WTC11 (cell line): ENCODE results near the gene REEP3. TPM values are rescaled to one million over a fixed set of nuclear protein-coding genes. Genes with fewer than 3 reads are reported as not detected.

ENCODE experiments used
- ATAC-seq: fragments of 200-7000 bp; cut with Tn5 transposase; 2 replicates; pipeline ENCODE4 v1.10.0; 2021; ENCODE audit warnings: mild to moderate bottlenecking, moderate library complexity
- CTCF ChIA-PET: fragments of 300-600 bp; sonication (Branson Sonifier 250); formaldehyde crosslinking; loops from one replicate; lab custom pipeline; 2021; ENCODE audit warnings: antibody characterized with exemption; lab: Charles Lee
- POLR2A ChIA-PET: fragments of 350-600 bp; sonication (Branson Sonifier 250); formaldehyde crosslinking; loops from one replicate; lab custom pipeline; 2021; ENCODE audit warnings: antibody characterized with exemption; lab: Charles Lee
- DNase-seq: peaks from one replicate; pipeline ENCODE4 v3.0.0; 2021; ENCODE audit warnings: low spot score
- H3K27ac Mint-ChIP-seq: 2 replicates; pipeline ENCODE4 v1.8.0; 2021; ENCODE audit warnings: mixed read lengths
- H3K27me3 Mint-ChIP-seq: 2 replicates; pipeline ENCODE4 v1.8.0; 2021; ENCODE audit warnings: low read depth, mild to moderate bottlenecking, moderate library complexity, mixed read lengths
- H3K36me3 Mint-ChIP-seq: 2 replicates; pipeline ENCODE4 v1.8.0; 2021; ENCODE audit warnings: mixed read lengths
- H3K4me1 Mint-ChIP-seq: 2 replicates; pipeline ENCODE4 v1.8.0; 2022; ENCODE audit warnings: mixed read lengths
- H3K4me3 Mint-ChIP-seq: 2 replicates; pipeline ENCODE4 v1.8.0; 2021; ENCODE audit warnings: mild to moderate bottlenecking, moderate library complexity, mixed read lengths
- H3K9me3 Mint-ChIP-seq: 2 replicates; pipeline ENCODE4 v1.8.0; 2021; ENCODE audit warnings: mixed read lengths
- ATF1 ChIP-seq: sonication (generic); formaldehyde crosslinking; IDR thresholded peaks from 2 replicates; pipeline ENCODE4 v1.8.1; 2023; ENCODE audit warnings: mild to moderate bottlenecking, moderate library complexity, missing genetic modification reagents
- FOXK1 ChIP-seq: sonication (generic); formaldehyde crosslinking; IDR thresholded peaks from 2 replicates; pipeline ENCODE4 v1.8.0; 2022; ENCODE audit warnings: mild to moderate bottlenecking, moderate library complexity, missing genetic modification reagents
- FOXP1 ChIP-seq: sonication (generic); formaldehyde crosslinking; IDR thresholded peaks from 2 replicates; pipeline ENCODE4 v1.8.0; 2022; ENCODE audit warnings: missing genetic modification reagents, mild to moderate bottlenecking, moderate library complexity, borderline replicate concordance
- HMGA2 ChIP-seq: fragments of 250-450 bp; sonication (Bioruptor Pico); IDR thresholded peaks from 2 replicates; pipeline ENCODE4 v1.4.0; 2021; ENCODE audit warnings: mild to moderate bottlenecking, moderate library complexity
- IRF2 ChIP-seq: sonication (generic); formaldehyde crosslinking; IDR thresholded peaks from 2 replicates; pipeline ENCODE4 v1.8.0; 2022; ENCODE audit warnings: low read depth, missing genetic modification reagents, borderline replicate concordance
- MYBL2 ChIP-seq: sonication (generic); formaldehyde crosslinking; IDR thresholded peaks from 2 replicates; pipeline ENCODE4 v1.8.1; 2023; ENCODE audit warnings: mild to moderate bottlenecking, moderate library complexity, missing genetic modification reagents
- NFE2L1 ChIP-seq: sonication (generic); formaldehyde crosslinking; IDR thresholded peaks from 2 replicates; pipeline ENCODE4 v1.8.1; 2023; ENCODE audit warnings: missing genetic modification reagents
- NFYB ChIP-seq: sonication (generic); formaldehyde crosslinking; conservative IDR thresholded peaks from 2 replicates; pipeline ENCODE4 v1.8.0; 2022; ENCODE audit warnings: low read depth, missing genetic modification reagents
- NR1H2 ChIP-seq: sonication (generic); formaldehyde crosslinking; IDR thresholded peaks from 2 replicates; pipeline ENCODE4 v1.9.0; 2021; ENCODE audit warnings: mild to moderate bottlenecking, moderate library complexity, missing genetic modification reagents
- NR3C1 ChIP-seq: sonication (generic); formaldehyde crosslinking; conservative IDR thresholded peaks from 2 replicates; pipeline ENCODE4 v1.8.1; 2023; ENCODE audit warnings: low read depth, mild to moderate bottlenecking, missing genetic modification reagents
- RELA ChIP-seq: sonication (generic); formaldehyde crosslinking; IDR thresholded peaks from 2 replicates; pipeline ENCODE4 v1.8.1; 2022; ENCODE audit warnings: missing genetic modification reagents, mild to moderate bottlenecking, borderline replicate concordance
- SMAD3 ChIP-seq: sonication (generic); formaldehyde crosslinking; IDR thresholded peaks from 2 replicates; pipeline ENCODE4 v1.8.0; 2022; ENCODE audit warnings: missing genetic modification reagents, mild to moderate bottlenecking, borderline replicate concordance
- ZBTB21 ChIP-seq: sonication (generic); formaldehyde crosslinking; IDR thresholded peaks from 2 replicates; pipeline ENCODE4 v1.8.1; 2023; ENCODE audit warnings: mild to moderate bottlenecking, missing genetic modification reagents, borderline replicate concordance
- total RNA-seq: library from RNA; stranded (reverse); gene quantifications from 3 replicates; pipeline ENCODE4 v1.2.3, GENCODE V29; 2021
- TF ChIP-seq, protein P1 (sequence below): fragments of 250-450 bp; sonication (Bioruptor Pico); IDR thresholded peaks from 2 replicates; pipeline ENCODE4 v2.1.2; 2022; ENCODE audit warnings: mild to moderate bottlenecking, moderate library complexity
- TF ChIP-seq, protein P2 (sequence below): sonication (generic); formaldehyde crosslinking; IDR thresholded peaks from 2 replicates; pipeline ENCODE4 v1.8.1; 2023; ENCODE audit warnings: mild to moderate bottlenecking, moderate library complexity, missing genetic modification reagents
- TF ChIP-seq, protein P3 (sequence below): sonication (generic); formaldehyde crosslinking; IDR thresholded peaks from 2 replicates; pipeline ENCODE4 v1.8.1; 2022; ENCODE audit warnings: low read depth, mild to moderate bottlenecking, moderate library complexity, missing genetic modification reagents, borderline replicate concordance
- TF ChIP-seq, protein P4 (sequence below): sonication (generic); formaldehyde crosslinking; IDR thresholded peaks from 2 replicates; pipeline ENCODE4 v1.8.0; 2022; ENCODE audit warnings: mild to moderate bottlenecking, missing genetic modification reagents
- TF ChIP-seq, protein P5 (sequence below): fragments of 250-450 bp; sonication (Bioruptor Pico); IDR thresholded peaks from 2 replicates; pipeline ENCODE4 v1.9.0; 2021; ENCODE audit warnings: moderate library complexity, mild to moderate bottlenecking, inconsistent platforms, borderline replicate concordance
- TF ChIP-seq, protein P6 (sequence below): sonication (generic); formaldehyde crosslinking; IDR thresholded peaks from 2 replicates; pipeline ENCODE4 v1.8.1; 2023; ENCODE audit warnings: mild to moderate bottlenecking, missing genetic modification reagents, moderate library complexity

The REEP3 gene
- total RNA-seq, 1 experiment from 2014 or later, result 18.5 TPM

DNA sequence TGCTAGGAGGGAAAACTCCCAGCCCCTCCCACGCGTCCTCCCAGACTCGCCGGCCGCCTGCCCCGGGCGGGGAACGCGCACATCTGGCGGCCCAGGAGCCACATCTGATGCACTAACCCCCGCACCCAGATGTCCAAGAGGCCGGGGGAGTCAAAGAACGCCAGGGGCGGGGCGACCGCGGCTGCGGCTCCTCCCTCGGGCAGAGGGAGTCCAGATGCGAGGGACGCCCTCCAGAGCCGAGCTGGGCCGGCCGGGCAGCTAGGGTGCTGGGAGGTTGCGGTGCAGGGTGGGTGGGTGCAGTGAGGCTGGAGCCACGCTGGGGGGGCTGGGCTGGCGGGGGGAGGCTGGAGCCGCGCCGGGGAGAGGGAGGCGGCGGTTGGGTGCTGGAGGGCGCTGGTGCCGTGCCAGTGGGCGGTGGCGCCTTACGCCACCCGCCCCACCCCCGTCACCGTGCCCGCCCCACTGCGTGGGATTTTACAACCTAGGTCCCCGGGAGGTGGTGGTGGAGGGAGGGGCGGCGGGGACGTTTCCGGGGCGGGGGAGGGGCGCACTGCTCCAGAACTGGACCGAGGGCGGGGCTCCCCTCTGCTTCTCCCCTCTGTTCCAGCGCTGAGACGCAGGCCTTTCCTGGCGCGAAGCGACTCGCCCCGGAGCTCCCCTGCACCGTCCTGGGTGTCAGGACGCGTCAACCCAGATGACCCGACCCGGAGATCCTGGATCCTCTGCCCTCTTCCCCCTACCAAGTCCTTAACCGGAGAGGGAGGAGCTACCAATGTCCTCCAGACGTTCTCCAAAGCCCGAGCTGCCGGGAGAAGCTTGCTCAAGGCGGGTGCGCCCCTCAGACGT lies 109.1 kb downstream of the REEP3 start:
- POLR2A ChIA-PET, result interaction anchor here (0.6 to 3.4 kb wide), 15 partner anchors 23 to 469 kb away, joined by 3 to 22 read pairs (median 3); partner anchors contain the start of genes JMJD1C and REEP3
- H3K27me3 Mint-ChIP-seq, result no peaks in the 10 kb centered on the region
- TF ChIP-seq ATF1 (no peak), MYBL2 (CRISPR knock-in tag) (0 out of 2 replicates have a peak, but pooled peaks have one; percentile 25), RELA (CRISPR knock-in tag) (no peak), FOXK1 (CRISPR knock-in tag) (no peak), HMGA2 (CRISPR knock-in tag) (no peak), SMAD3 (CRISPR knock-in tag) (no peak), NFE2L1 (CRISPR knock-in tag) (0 out of 2 replicates have a peak, but pooled peaks have one; percentile 38), FOXP1 (CRISPR knock-in tag) (peak; percentile 21; the same call in 1 of the 2 replicates)
- TF ChIP-seq, protein P1, sequence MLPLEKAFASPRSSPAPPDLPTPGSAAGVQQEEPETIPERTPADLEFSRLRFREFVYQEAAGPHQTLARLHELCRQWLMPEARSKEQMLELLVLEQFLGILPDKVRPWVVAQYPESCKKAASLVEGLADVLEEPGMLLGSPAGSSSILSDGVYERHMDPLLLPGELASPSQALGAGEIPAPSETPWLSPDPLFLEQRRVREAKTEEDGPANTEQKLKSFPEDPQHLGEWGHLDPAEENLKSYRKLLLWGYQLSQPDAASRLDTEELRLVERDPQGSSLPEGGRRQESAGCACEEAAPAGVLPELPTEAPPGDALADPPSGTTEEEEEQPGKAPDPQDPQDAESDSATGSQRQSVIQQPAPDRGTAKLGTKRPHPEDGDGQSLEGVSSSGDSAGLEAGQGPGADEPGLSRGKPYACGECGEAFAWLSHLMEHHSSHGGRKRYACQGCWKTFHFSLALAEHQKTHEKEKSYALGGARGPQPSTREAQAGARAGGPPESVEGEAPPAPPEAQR (CRISPR knock-in tag), result no peak
- TF ChIP-seq, protein P2, sequence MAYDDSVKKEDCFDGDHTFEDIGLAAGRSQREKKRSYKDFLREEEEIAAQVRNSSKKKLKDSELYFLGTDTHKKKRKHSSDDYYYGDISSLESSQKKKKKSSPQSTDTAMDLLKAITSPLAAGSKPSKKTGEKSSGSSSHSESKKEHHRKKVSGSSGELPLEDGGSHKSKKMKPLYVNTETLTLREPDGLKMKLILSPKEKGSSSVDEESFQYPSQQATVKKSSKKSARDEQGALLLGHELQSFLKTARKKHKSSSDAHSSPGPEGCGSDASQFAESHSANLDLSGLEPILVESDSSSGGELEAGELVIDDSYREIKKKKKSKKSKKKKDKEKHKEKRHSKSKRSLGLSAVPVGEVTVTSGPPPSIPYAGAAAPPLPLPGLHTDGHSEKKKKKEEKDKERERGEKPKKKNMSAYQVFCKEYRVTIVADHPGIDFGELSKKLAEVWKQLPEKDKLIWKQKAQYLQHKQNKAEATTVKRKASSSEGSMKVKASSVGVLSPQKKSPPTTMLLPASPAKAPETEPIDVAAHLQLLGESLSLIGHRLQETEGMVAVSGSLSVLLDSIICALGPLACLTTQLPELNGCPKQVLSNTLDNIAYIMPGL (CRISPR knock-in tag), result peak; percentile 11; the same call in 1 of the 2 replicates
- TF ChIP-seq, protein P3, sequence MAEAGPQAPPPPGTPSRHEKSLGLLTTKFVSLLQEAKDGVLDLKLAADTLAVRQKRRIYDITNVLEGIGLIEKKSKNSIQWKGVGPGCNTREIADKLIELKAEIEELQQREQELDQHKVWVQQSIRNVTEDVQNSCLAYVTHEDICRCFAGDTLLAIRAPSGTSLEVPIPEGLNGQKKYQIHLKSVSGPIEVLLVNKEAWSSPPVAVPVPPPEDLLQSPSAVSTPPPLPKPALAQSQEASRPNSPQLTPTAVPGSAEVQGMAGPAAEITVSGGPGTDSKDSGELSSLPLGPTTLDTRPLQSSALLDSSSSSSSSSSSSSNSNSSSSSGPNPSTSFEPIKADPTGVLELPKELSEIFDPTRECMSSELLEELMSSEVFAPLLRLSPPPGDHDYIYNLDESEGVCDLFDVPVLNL (CRISPR knock-in tag), result no peak
- TF ChIP-seq, all 79 proteins: peak for 4
- DNase-seq (peak; percentile 92), ATAC-seq (peak; percentile 71)
- Mint-ChIP-seq H3K4me3 (peak overlapping the region; percentile 85), H3K27ac (peak overlapping the region; percentile 98), H3K4me1 (peaks cover 65% of the 10 kb centered on the region), H3K36me3 (no peaks in the 10 kb centered on the region), H3K9me3 (no peaks in the 10 kb centered on the region)
- CTCF ChIA-PET, result interaction anchor here (0.6 to 6.0 kb wide), 22 partner anchors 19 to 463 kb away, joined by 3 to 79 read pairs (median 5); partner anchors contain the start of gene REEP3

DNA sequence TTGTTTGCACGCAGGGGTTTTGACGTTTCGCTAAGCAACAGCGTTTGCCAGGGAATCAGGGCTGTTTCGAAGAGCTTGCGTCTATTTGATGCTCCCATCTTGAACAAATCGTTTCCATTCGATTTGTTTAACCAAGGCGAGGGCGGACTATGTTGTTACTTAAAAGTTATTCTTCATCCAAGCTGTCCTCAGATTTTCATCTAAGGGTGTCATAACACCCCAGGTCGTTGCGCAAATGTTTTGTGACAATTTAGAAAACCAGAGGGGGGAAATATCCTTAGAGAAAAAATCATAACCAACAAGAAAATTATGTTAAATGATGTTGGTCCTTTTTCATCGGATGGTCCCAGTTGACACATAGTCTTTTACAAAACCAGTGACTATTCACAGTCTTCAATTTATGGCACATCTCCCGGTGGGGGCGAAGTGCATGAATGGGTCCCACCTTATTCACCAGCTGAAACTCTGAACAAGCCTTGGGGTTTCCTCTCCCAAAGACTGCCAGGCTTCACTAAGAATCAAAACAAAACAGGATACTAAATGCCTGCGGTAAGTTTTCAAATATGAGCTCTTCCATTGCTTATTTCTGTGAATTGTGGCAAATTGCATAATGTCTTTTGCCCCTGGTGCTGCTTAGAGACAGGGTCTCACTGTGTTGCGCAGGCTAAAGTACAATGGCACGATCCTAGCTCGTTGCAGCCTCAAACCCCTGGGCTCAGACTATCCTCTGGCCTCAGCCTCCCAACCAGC lies 109.9 kb downstream of the REEP3 start:
- H3K4me1 Mint-ChIP-seq, result peaks cover 63% of the 10 kb centered on the region
- POLR2A ChIA-PET, result interaction anchor here (0.7 to 3.4 kb wide), 14 partner anchors 12 to 470 kb away, joined by 3 to 22 read pairs (median 4); partner anchors contain the start of genes JMJD1C and REEP3
- TF ChIP-seq, protein P1 (CRISPR knock-in tag), result no peak
- TF ChIP-seq, protein P4, sequence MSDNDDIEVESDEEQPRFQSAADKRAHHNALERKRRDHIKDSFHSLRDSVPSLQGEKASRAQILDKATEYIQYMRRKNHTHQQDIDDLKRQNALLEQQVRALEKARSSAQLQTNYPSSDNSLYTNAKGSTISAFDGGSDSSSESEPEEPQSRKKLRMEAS (CRISPR knock-in tag), result no peak
- TF ChIP-seq, protein P5, sequence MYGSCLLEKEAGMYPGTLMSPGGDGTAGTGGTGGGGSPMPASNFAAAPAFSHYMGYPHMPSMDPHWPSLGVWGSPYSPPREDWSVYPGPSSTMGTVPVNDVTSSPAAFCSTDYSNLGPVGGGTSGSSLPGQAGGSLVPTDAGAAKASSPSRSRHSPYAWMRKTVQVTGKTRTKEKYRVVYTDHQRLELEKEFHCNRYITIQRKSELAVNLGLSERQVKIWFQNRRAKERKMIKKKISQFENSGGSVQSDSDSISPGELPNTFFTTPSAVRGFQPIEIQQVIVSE, result no peak
- TF ChIP-seq NR3C1 (no peak), NFYB (CRISPR knock-in tag) (no peak), ZBTB21 (CRISPR knock-in tag) (no peak), IRF2 (no peak), NR1H2 (CRISPR knock-in tag) (no peak)
- TF ChIP-seq, protein P6, sequence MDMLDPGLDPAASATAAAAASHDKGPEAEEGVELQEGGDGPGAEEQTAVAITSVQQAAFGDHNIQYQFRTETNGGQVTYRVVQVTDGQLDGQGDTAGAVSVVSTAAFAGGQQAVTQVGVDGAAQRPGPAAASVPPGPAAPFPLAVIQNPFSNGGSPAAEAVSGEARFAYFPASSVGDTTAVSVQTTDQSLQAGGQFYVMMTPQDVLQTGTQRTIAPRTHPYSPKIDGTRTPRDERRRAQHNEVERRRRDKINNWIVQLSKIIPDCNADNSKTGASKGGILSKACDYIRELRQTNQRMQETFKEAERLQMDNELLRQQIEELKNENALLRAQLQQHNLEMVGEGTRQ (CRISPR knock-in tag), result no peak
- TF ChIP-seq, all 79 proteins: peak for 0
- H3K9me3 Mint-ChIP-seq, result no peaks in the 10 kb centered on the region
- CTCF ChIA-PET, result interaction anchor here (0.6 to 6.0 kb wide), 12 partner anchors 20 to 464 kb away, joined by 3 to 79 read pairs (median 5); partner anchors contain the start of gene REEP3
- H3K27ac Mint-ChIP-seq, result peak overlapping the region; percentile 96
- H3K27me3 Mint-ChIP-seq, result no peaks in the 10 kb centered on the region
- no peaks in the 10 kb centered on the region for H3K36me3 Mint-ChIP-seq
- DNase-seq, result no peak
- H3K4me3 Mint-ChIP-seq, result peak overlapping the region; percentile 85
- no peak for ATAC-seq
